Hepatocyte (in vitro differentiated cells): ENCODE data around the gene CD81.

ENCODE experiments used
- EZH2phosphoT487 ChIP-seq: fragments of 200-600 bp; sonication (generic); IDR thresholded peaks from one replicate; pipeline ENCODE4 v1.6.1; 2018; ENCODE audit warnings: antibody characterized with exemption, mild to moderate bottlenecking, low read depth, moderate library complexity; ENCODE audit not compliant: unreplicated experiment, severe bottlenecking
- TF ChIP-seq, protein P1 (sequence below): fragments of 200-600 bp; sonication (generic); IDR thresholded peaks from 2 replicates; pipeline ENCODE4 v1.5.1; 2016; ENCODE audit warnings: antibody characterized with exemption, mild to moderate bottlenecking; ENCODE audit not compliant: poor library complexity

DNA sequence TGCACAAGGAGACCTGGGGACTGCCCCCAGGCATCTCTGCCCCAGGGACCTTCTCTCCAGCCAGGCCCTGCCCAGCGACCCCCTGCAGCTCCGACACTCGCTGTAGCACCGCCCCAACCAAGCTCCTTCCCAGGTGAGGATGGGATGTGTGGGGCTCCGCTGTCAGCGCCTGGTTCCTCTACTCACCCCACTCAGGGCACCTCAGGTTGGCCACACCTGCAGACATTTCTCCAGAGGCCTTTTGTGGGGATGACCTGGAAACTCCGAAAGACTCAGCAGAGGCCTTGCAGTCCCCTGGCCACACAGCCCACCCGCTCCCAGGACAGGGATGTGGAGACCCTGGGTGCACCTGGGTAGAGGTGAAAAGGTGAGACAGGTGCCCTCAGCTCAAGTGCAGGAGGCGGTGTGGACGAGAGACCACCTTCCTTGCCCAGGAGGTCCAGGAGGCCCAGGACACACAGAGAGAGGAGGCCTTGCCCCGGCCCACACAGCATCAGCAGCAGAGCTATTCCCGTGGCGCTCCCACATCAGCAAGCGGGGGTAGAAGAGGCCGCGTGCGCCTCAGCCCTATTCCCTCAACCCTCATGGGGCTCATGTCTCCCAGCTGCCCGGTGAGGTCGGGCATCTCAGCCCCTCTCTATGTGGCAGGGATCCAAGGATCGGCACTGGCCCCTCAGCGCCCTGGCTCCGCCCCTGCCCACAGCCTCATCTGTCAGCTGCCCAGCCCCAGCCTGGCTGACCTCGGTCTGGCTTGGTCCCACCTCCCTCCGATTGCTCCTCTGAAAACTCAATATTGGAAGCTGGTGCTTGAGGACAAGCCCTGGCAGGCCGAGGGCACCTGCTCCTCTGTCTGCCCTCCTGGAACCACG lies 46.3 kb downstream of the CD81 start:
- TF ChIP-seq, protein P1, sequence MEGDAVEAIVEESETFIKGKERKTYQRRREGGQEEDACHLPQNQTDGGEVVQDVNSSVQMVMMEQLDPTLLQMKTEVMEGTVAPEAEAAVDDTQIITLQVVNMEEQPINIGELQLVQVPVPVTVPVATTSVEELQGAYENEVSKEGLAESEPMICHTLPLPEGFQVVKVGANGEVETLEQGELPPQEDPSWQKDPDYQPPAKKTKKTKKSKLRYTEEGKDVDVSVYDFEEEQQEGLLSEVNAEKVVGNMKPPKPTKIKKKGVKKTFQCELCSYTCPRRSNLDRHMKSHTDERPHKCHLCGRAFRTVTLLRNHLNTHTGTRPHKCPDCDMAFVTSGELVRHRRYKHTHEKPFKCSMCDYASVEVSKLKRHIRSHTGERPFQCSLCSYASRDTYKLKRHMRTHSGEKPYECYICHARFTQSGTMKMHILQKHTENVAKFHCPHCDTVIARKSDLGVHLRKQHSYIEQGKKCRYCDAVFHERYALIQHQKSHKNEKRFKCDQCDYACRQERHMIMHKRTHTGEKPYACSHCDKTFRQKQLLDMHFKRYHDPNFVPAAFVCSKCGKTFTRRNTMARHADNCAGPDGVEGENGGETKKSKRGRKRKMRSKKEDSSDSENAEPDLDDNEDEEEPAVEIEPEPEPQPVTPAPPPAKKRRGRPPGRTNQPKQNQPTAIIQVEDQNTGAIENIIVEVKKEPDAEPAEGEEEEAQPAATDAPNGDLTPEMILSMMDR: no peak
- TF ChIP-seq EZH2phosphoT487: no peak
